GM19193 (cell line): ENCODE results near the gene CACNG7.

ENCODE experiments used
- POLR2A ChIP-seq: IDR thresholded peaks from 4 replicates; pipeline ENCODE4 v1.6.1; 2011; ENCODE audit not compliant: insufficient read depth, insufficient read length; ENCODE audit errors: extremely low read depth

Gene CACNG7

DNA sequence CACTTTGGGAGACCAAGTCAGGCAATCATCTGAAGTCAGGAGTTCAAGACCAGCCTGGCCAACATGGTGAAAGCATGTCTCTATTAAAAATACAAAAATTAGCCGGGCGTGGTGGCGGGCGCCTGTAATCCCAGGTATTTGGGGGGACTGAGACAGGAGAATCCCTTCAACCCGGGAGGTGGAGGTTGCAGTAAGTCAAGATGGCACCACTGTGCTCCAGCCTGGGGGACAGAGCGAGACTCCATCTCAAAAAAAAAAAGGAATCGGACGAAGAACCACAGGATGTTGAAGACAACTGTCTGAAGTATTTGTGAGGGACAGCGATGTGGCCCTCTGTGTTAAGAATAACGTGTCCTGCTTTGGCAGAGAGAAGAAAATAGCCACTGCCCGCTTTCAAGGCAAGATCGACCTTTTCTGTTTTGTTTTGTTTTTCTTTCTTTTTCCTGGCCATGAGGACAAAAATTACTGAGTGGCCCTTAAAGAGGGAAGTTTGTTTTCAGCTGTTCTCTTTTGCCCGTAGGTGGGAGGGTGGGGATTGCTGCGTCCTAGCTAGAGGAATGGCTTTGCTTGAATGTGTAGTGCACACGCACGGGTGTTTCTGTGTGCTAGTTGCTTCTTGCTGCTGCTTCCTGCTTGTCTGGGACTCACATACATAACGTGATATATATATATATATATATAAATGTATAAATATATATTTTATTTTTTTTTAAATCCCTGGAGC, 33.3 kb upstream of the CACNG7 start:
- no peak for TF ChIP-seq POLR2A

DNA sequence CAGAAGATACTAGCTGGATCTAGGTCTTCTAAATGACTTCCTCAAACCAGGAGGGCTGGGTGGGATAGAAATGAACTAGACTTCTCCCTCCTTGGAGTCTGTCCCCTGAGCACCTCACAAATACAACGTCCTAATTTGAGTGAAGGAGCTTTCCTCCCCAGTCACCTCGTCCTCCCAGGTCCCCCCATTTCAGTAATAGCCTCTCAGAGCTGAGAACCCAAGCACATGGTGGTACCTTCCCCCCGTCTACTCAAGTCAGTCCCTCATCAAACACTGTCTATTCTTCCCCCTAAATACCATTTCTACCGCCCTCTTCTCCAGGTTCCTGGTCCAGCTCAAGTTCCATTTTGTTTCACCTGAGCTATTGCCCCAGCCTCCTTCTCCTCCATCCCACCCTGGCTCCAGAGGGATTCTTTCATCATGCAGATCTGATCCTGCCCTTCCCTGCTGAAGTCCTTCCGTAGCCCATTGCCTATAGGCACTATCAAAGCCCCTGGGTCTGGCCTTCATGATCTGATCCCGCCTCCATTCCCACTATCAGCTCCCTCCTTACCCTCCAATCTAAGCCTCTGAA, 32.3 kb upstream of the CACNG7 start:
- no peak for TF ChIP-seq POLR2A

DNA sequence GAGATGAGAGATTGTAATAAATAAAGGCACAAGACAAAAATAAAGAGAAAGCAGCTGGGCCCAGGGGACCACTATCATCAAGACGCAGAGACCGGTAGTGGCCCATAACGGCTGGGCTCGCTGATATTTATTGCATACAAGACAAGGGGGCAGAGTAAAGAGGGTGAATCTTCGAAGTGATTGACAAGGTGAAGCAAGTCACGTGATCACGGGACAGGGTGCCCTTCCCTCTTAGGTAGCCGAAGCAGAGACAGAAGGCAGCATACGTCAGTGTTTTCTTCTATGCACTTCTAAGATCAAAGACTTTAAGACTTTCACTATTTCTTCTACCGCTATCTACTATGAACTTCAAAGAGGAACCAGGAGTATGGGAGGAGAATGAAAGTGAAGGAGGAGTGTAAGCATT, 31.7 kb upstream of the CACNG7 start:
- TF ChIP-seq POLR2A = no peak

DNA sequence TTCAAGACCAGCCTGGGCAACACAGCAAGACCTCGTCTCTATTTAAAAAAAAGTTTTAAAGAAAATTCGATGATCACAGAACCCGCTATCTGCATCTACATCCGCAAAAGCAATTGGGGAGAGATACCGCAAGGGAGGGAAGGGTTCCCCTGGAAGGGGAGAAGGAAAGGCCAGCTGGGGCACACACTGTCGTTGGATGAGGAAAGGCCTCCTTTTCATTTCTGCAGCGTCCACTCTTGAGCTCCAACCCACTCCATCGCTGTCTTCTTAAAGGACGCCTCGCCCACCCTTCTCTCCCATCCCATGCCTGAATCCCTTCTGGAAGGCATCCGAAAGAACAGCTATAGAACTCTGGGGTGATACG, 30.3 kb upstream of the CACNG7 start:
- no peak for TF ChIP-seq POLR2A

DNA sequence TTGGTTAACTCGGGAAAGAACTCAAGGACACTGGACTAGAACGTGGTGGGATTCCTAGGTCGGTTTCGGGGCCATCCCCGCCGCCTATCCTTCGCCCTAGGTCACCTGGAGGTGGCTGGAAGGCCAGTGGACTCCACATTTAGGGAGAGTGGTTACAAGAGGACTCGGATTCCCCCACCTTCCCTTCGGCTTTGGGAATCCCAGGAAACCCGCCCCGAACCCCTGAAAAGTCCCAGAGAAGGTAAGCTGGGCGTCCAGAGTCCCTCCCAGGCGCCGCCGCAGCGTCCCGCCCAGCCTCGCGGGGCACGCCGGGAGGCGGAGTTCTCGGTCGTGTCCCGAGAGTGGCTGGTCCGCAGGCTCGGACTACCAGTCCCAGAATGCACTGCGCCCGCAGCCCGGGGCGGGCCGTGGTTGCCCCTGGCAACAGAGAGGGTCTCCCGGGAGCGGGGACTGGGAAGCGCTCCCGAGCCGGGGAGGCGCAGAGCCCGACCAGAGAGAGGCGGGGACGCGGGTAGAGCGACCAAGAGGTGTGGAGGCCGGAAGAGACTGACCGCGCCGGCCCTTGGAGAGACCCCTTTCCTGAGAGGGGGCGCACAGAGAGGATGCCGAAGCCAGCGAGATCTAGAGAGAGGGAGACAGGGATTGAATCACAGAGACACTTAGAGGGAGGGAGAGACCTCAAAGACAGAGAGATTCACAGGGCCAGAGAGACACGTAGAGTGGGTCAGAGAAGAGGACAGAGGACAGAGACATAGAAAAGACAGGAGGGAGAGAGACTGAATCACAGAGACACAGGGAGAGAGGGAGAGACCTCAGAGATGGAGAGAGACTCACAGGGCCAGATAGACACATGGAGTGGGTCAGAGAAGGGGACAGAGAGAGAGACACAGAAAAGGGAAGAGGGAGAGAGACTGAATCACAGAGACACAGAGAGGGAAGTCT, 29.7 kb upstream of the CACNG7 start:
- TF ChIP-seq POLR2A = no peak

DNA sequence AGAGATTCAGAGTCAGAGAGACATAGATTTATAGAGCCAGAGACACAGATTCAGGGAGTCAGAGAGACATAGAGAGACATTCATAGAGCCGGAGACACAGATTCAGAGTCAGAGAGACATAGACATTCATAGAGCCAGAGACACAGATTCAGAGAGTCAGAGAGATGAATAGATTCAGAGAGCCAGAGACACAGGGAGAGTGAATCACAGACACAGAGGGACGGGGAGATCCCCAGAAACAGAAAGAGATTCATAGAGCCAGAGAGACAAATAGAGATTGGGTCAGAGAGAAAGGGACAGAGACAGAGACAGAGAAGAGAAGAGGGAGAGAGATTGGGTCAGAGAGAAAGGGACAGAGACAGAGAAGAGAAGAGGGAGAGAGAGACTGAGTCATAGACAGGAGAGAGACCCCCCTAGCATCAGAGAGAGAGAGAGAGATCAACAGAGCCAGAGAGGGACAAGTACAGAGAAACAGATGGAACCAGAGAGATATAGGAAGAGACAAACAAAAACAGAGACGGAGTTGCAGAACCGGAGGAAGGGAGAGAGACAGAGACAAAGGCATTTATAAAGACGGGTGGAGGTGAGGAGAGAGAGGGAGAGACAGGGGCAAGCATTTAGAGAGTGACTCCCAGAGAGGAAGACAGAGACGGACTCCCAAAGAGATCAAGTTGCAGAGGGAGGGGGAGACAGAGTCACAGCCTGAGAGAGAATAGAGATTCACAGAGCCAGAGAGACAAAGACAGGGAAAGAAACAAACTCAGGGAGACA, 28.2 kb upstream of the CACNG7 start:
- TF ChIP-seq POLR2A = no peak

DNA sequence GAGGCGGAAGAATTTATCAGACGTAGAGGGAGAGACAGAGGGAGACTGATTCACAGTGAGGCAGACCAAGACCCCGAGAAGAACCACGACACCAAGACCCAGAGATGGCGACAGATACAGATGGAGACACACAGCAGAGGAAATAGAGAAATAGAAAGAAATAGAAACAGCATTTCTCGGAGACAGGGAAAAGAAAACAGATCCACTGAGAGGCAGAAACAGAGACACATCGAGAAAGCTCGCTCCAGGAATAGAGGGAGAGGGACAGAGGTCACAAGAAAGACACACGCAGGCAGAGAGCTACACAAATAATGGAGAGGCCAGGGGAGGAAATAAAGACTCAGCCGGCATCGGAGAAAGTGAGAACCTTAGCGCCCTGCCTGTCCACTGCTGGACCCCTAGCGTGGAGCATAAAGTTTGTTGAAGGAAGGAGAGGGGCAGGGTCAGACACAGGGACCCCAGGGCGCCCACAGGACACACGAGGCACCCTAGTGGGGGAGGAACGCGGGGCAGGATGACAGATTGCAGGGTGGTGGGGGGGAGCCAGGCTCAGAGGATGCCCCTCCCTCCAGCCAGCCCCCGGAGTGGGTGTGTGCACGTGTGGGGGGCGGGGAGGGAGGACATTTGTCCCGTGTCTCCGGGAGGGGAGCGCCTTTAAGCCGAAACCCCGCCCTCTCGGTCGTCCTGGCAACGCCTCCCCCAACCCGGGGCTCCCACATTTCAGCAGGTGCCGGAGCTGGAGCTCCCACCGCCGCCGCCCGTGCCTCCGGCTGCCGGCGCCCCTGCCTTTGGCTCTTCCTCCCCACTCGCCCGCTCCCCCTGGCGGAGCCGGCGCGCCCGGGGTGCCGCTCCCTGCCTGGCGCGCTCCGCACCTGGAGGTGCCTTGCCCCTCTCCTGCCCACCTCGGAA, 27.3 kb upstream of the CACNG7 start, which contains the start of gene PRKCG:
PRKCG (plus strand) TSS at position 716 of the 909 bp plus-strand sequence. CDS start 298 bp downstream, outside the sequence.
- no peak for TF ChIP-seq POLR2A

DNA sequence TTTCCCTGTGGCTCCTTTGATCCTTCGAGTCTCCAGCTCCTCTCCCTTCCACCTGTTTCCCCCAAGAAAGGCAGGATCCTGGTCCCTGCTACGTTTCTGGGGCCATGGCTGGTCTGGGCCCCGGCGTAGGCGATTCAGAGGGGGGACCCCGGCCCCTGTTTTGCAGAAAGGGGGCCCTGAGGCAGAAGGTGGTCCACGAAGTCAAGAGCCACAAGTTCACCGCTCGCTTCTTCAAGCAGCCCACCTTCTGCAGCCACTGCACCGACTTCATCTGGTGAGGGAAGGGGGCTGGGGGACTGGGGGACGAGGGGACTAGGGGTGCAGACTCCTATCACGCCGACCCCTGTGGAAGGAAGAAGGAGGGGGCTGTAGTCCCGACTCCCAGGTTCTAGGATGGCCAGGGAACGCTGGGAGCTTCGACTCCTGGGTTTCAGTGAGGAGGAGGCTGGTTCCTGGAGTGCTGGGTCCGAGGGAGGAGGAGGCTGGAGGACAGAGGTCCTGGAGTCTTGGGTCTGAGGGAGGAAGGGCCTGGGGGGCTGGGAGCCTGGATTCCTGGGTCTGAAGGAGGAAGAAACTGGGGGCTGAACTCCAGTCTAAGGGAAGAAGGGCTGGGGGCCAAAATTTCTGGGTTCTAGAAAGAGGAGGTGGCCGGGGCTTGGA, 26.6 kb upstream of the CACNG7 start:
- no peak for TF ChIP-seq POLR2A

DNA sequence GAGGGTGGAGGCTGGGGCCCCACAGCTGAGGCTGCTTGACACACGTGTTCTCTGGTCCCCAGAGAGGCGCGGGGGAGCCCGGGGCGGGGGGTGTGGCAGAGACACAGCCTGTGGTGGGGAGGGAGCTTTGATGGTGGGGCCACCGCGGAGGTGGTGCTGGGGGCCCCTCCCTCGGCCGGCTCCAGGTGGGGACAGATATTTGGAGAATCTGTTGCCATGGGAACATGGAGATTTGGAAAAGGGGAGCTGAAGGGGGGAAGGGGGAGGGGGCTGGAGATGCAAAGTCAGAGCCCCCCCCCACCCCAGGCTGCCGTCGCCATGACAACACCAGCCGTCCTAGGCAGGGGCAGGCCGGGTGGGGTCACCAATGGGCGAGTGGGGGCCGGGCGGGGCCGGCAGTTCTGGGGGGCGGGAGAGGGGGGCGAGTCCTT, 25.8 kb upstream of the CACNG7 start:
- no peak for TF ChIP-seq POLR2A

DNA sequence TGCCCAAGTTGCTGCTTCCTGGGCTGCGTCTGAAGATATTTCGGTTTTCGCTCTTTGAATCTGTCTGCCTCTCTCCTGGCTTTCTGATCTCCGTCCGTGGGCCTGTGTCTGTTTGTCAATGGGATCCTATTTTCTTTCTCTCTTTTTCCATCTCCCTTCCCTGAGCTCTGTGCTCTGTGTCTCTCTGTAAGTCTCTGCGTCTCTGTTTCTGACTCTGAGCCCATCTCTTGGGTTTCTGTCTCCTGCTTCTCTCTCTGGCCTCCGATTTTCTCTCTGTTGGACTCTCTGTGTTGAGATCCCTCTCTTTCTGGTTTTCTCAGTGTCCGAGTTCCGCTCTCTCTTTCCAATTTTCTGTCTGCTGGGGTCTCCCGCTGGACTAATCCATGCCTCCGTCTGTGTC, 25.3 kb upstream of the CACNG7 start:
- no peak for TF ChIP-seq POLR2A

DNA sequence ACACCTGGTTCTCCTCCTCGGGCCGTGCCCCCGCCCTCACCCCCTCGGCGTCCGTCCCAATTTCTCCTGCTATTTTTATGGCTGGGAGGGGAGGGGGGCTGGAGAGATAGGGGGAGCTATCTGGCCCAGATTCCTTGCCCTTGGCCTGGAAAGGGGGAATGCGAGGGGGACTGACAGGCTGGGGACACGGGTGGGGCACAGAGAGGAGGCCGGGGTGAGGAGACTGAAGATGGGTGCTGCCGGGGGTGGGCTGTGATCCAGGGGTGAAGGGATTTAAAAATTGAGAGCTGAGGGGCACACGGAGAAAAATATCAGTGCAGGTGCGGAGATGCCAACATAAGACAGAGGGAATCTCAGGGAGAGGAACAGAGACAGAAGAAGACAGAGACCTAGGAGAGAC, 24.8 kb upstream of the CACNG7 start:
- TF ChIP-seq POLR2A = no peak

DNA sequence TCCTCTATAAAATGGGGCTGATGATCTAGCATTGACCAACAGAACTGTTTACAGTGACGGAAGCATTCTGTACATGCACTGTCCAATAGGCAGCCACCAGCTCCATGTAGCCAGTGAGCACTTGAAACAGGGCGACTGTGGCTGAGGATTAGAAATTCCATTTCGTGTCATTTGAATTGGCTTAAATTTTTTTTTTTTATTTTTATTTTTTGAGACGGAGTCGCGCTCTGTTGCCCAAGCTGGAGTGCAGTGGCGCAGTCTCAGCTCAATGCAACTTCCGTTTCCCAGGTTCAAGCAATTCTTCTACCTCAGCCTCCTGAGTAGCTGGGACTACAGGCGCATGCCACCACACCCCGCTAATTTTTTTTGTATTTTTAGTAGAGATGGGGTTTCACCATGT, 24.0 kb upstream of the CACNG7 start:
- no peak for TF ChIP-seq POLR2A

DNA sequence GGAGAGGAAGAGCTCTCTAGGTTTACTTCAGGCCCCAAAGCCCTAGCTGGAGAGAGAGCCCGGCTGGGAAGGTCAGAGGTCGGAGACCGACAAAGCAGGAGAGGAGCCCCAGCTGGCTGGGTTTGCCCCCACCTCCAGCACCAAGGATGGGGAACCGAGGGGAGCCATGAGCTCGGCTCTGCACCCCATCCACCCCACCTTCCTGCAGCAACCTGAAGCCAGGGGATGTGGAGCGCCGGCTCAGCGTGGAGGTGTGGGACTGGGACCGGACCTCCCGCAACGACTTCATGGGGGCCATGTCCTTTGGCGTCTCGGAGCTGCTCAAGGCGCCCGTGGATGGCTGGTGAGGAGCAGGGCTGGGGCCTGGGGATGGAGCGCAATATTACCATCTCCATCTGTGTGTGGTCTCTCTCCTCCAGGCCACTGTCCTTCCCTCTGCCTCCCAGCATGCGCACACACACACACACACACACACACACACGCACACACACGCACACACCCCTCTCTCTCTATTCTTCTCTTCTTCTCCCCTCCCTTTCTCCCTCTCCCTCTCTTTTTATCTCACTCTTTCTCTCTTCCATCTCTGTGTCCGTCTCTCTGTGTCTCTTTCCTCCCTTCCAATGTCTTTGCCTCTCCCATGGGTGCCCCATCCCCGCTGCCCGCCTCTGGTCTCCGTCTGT, 16.6 kb upstream of the CACNG7 start:
- no peak for TF ChIP-seq POLR2A
